HepG2 (cell line): ENCODE results near the gene P3H4. TPM values are rescaled to one million over a fixed set of nuclear protein-coding genes. Genes with fewer than 3 reads are reported as not detected.
A peak's percentile ranks its signal among the peaks of the same experiment; 100 is the strongest.

Experiments
- CEBPZ ChIP-seq: IDR thresholded peaks from 2 replicates; pipeline ENCODE4 v1.6.1; 2012; ENCODE audit warnings: low read length, improper control_type of control experiment
- NR2F2 ChIP-seq: IDR thresholded peaks from 2 replicates; pipeline ENCODE4 v1.6.1; 2012; ENCODE audit warnings: low read depth, inconsistent platforms, borderline replicate concordance
- RELA ChIP-seq: sonication (generic); formaldehyde crosslinking; IDR thresholded peaks from 2 replicates; pipeline ENCODE4 v1.4.0; 2020; ENCODE audit warnings: missing genetic modification reagents
- STAG1 ChIP-seq: sonication (generic); formaldehyde crosslinking; IDR thresholded peaks from 2 replicates; pipeline ENCODE4 v1.4.0; 2020; ENCODE audit warnings: missing genetic modification reagents
- TP53 ChIP-seq: sonication (generic); formaldehyde crosslinking; conservative IDR thresholded peaks from 2 replicates; pipeline ENCODE4 v1.4.0; 2020; ENCODE audit warnings: missing genetic modification reagents
- ZBTB7B ChIP-seq: sonication (generic); formaldehyde crosslinking; IDR thresholded peaks from 2 replicates; pipeline ENCODE4 v1.4.0; 2020; ENCODE audit warnings: missing genetic modification reagents
- ZFYVE20 ChIP-seq: sonication (generic); formaldehyde crosslinking; IDR thresholded peaks from 2 replicates; pipeline ENCODE4 v1.8.0; 2023; ENCODE audit warnings: low read depth, mild to moderate bottlenecking, moderate library complexity, missing genetic modification reagents, borderline replicate concordance
- ZNF782 ChIP-seq: sonication (generic); formaldehyde crosslinking; IDR thresholded peaks from 2 replicates; pipeline ENCODE4 v1.4.0; 2020; ENCODE audit warnings: missing genetic modification reagents, mild to moderate bottlenecking, borderline replicate concordance
- polyA plus RNA-seq, 8 experiments: library from polyadenylated mRNA; depleted of rRNA in 3 of 8; stranded (reverse) in 7 of 8; unstranded in 1 of 8; fragments of >200 nt; fragmentation: Illumina TruSeq in 4 of 8; extraction: Trizol in 4 of 8; gene quantifications; 2 replicates each; pipeline versions ENCODE4 v1.2.1 to v1.2.3, GENCODE V29; 2011 to 2016; ENCODE audit warnings: low read depth in 4 of 8, missing spikeins in 1 of 8, mixed read lengths in 1 of 8; ENCODE audit not compliant: insufficient read depth in 1 of 8
- total RNA-seq, 5 experiments: library from RNA; depleted of rRNA; stranded (reverse); fragments of >200 nt; fragmentation: Illumina TruSeq; extraction: Trizol; gene quantifications; 2 replicates each; pipeline ENCODE4 v1.2.3, GENCODE V29; 2016; ENCODE audit warnings: low read depth in 1 of 5
- TF ChIP-seq, protein P1 (sequence below): sonication (generic); formaldehyde crosslinking; IDR thresholded peaks from 2 replicates; pipeline ENCODE4 v1.5.0; 2020; ENCODE audit warnings: mild to moderate bottlenecking, missing genetic modification reagents, borderline replicate concordance
- TF ChIP-seq, protein P2 (sequence below): sonication (generic); formaldehyde crosslinking; IDR thresholded peaks from 2 replicates; pipeline ENCODE4 v1.5.1; 2020; ENCODE audit warnings: mild to moderate bottlenecking, moderate library complexity, missing genetic modification reagents

P3H4 gene
- total and polyA plus RNA-seq, 2 of the 13 experiments (the other 11 are each of a cell fraction or from before 2014, with no cell fraction given): 37.1 to 50.6 TPM

GRCh38 chr17:41792845-41793783 is 18.6 kb downstream of the P3H4 start (continued):
- TF ChIP-seq, protein P1, sequence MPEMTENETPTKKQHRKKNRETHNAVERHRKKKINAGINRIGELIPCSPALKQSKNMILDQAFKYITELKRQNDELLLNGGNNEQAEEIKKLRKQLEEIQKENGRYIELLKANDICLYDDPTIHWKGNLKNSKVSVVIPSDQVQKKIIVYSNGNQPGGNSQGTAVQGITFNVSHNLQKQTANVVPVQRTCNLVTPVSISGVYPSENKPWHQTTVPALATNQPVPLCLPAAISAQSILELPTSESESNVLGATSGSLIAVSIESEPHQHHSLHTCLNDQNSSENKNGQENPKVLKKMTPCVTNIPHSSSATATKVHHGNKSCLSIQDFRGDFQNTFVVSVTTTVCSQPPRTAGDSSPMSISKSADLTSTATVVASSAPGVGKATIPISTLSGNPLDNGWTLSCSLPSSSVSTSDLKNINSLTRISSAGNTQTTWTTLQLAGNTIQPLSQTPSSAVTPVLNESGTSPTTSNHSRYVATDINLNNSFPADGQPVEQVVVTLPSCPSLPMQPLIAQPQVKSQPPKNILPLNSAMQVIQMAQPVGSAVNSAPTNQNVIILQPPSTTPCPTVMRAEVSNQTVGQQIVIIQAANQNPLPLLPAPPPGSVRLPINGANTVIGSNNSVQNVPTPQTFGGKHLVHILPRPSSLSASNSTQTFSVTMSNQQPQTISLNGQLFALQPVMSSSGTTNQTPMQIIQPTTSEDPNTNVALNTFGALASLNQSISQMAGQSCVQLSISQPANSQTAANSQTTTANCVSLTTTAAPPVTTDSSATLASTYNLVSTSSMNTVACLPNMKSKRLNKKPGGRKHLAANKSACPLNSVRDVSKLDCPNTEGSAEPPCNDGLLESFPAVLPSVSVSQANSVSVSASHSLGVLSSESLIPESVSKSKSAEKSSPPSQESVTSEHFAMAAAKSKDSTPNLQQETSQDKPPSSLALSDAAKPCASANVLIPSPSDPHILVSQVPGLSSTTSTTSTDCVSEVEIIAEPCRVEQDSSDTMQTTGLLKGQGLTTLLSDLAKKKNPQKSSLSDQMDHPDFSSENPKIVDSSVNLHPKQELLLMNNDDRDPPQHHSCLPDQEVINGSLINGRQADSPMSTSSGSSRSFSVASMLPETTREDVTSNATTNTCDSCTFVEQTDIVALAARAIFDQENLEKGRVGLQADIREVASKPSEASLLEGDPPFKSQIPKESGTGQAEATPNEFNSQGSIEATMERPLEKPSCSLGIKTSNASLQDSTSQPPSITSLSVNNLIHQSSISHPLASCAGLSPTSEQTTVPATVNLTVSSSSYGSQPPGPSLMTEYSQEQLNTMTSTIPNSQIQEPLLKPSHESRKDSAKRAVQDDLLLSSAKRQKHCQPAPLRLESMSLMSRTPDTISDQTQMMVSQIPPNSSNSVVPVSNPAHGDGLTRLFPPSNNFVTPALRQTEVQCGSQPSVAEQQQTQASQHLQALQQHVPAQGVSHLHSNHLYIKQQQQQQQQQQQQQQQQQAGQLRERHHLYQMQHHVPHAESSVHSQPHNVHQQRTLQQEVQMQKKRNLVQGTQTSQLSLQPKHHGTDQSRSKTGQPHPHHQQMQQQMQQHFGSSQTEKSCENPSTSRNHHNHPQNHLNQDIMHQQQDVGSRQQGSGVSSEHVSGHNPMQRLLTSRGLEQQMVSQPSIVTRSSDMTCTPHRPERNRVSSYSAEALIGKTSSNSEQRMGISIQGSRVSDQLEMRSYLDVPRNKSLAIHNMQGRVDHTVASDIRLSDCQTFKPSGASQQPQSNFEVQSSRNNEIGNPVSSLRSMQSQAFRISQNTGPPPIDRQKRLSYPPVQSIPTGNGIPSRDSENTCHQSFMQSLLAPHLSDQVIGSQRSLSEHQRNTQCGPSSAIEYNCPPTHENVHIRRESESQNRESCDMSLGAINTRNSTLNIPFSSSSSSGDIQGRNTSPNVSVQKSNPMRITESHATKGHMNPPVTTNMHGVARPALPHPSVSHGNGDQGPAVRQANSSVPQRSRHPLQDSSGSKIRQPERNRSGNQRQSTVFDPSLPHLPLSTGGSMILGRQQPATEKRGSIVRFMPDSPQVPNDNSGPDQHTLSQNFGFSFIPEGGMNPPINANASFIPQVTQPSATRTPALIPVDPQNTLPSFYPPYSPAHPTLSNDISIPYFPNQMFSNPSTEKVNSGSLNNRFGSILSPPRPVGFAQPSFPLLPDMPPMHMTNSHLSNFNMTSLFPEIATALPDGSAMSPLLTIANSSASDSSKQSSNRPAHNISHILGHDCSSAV (CRISPR knock-in tag): no peak
- TF ChIP-seq ZBTB7B (CRISPR knock-in tag) (0 out of 2 replicates have a peak, but pooled peaks have one; percentile 17), RELA (no peak; the same call in 1 of the 2 replicates), CEBPZ (no peak), STAG1 (no peak), NR2F2 (no peak), ZFYVE20 (CRISPR knock-in tag) (no peak), TP53 (no peak), ZNF782 (no peak; the same call in 1 of the 2 replicates)
- TF ChIP-seq, protein P2, sequence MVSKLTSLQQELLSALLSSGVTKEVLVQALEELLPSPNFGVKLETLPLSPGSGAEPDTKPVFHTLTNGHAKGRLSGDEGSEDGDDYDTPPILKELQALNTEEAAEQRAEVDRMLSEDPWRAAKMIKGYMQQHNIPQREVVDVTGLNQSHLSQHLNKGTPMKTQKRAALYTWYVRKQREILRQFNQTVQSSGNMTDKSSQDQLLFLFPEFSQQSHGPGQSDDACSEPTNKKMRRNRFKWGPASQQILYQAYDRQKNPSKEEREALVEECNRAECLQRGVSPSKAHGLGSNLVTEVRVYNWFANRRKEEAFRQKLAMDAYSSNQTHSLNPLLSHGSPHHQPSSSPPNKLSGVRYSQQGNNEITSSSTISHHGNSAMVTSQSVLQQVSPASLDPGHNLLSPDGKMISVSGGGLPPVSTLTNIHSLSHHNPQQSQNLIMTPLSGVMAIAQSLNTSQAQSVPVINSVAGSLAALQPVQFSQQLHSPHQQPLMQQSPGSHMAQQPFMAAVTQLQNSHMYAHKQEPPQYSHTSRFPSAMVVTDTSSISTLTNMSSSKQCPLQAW (CRISPR knock-in tag): no peak
